AG09309 (cell line): ENCODE results near the gene PRND.
"Not testable (repeated sequence)": the region's sequence is repeated elsewhere in the genome, so short reads cannot be mapped to it uniquely, and the experiment has no call there.

Experiments
- DNase-seq: peaks from one replicate; pipeline ENCODE4 v3.0.0-alpha.2; 2010; ENCODE audit warnings: low read depth
- H3K4me3 ChIP-seq: 2 replicates; pipeline ENCODE4 v1.5.1; 2011; ENCODE audit warnings: mild to moderate bottlenecking, low read depth, low read length, moderate library complexity; ENCODE audit not compliant: control insufficient read depth
- CTCF ChIP-seq: IDR thresholded peaks from 2 replicates; pipeline ENCODE4 v1.5.1; 2011; ENCODE audit warnings: mild to moderate bottlenecking, low read depth, low read length, inconsistent platforms; ENCODE audit not compliant: insufficient read depth, control insufficient read depth; ENCODE audit errors: missing control alignments

PRND gene

GRCh38 chr20:4703281-4703676 lies 18.4 kb upstream of the PRND start:
- no peak for TF ChIP-seq CTCF
- DNase-seq, result no peak
- no peak overlapping the region for H3K4me3 ChIP-seq

GRCh38 chr20:4706941-4707340 lies 14.8 kb upstream of the PRND start:
- not testable (repeated sequence) for H3K4me3 ChIP-seq, DNase-seq

GRCh38 chr20:4708036-4708435 lies 13.7 kb upstream of the PRND start:
- no peak overlapping the region for H3K4me3 ChIP-seq
- DNase-seq, result no peak
- no peak for TF ChIP-seq CTCF

DNA sequence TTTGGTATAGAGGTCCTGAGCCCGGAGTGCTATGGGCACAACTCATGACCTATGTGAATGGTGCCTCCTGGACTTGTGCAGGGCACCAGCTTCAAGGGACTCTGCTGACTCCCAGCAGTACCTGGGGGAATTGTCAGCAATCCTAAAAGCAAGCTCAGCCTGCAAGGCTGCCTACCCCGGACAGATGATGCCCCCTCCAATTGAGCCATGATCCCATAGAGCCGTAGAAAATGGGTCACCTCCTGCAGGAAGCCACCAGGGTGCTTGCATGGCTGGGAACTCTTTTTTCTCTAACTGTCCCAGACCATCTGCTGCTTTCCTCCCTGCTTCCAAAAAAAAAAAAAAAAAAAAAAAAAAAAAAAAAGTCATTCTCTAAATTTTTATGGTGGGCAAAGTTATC lies 12.9 kb upstream of the PRND start:
- TF ChIP-seq CTCF, result no peak
- no peak overlapping the region for H3K4me3 ChIP-seq
- DNase-seq, result no peak

DNA sequence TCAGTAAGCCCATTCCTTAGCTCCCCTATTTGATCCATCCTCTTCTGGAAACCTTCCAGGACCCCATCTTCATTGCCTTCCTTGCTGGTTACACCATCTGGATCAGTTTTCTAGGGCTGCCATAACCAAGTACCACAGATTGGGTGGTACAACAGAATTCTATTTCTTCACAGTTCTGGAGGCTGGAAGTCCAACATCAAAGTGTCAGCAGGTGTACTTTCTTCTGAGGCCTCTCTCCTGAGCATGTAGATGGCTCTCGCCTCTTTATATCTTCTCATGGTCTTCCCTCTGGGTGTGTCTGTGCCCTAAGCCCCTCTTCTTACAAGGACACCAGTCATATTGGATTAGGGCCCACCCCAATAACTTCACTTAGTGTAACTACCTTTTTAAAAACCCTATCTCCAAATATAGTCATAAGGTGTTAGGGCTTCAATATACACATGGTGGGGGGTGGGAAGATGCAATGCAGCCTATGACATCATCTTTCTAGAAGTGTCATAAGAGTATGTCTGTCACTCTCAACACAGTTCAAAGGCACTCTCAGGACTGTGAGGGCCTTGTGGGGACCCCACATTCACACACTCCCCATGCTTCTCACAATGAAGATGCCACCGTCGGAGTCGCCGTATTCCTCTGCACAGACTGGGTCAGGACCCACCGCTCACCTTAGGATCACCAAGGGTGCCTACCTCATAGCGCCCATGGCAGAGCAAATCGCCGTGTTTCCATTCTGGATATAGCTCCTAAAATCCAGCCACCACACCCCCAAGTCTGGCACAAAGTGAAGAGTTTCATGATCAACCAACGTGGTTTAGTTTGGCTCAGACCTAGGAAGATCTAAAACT lies 12.2 kb upstream of the PRND start:
- no peak for TF ChIP-seq CTCF
- DNase-seq, result no peak
- no peak overlapping the region for H3K4me3 ChIP-seq

- no peak for TF ChIP-seq CTCF
- no peak overlapping the region for H3K4me3 ChIP-seq
- no peak for DNase-seq
Observed at GRCh38 chr20:4710106-4710475, 11.6 kb upstream of the PRND start.

DNA sequence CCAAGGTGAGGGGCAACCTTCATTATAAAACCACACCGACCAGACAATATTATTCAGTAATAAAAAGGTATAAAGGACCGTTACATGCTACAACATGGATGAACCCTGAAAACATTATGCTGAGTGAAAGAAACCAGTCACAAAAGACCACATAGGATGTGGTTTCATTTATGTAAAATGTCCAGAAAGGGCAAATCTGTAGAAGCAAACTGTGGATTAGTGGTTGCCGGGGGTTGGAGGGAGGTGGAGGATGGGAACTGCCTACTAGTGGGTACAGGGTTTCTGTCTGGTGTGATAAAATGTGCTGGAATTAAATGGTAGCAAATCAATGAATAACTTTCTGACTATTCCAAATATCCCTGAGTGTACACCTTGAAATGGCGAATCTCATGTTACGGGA lies 10.2 kb upstream of the PRND start:
- no peak overlapping the region for H3K4me3 ChIP-seq
- no peak for DNase-seq
- TF ChIP-seq CTCF, result no peak
